Measurements from ENCODE around the gene COG8.

The COG8 gene, protein sequence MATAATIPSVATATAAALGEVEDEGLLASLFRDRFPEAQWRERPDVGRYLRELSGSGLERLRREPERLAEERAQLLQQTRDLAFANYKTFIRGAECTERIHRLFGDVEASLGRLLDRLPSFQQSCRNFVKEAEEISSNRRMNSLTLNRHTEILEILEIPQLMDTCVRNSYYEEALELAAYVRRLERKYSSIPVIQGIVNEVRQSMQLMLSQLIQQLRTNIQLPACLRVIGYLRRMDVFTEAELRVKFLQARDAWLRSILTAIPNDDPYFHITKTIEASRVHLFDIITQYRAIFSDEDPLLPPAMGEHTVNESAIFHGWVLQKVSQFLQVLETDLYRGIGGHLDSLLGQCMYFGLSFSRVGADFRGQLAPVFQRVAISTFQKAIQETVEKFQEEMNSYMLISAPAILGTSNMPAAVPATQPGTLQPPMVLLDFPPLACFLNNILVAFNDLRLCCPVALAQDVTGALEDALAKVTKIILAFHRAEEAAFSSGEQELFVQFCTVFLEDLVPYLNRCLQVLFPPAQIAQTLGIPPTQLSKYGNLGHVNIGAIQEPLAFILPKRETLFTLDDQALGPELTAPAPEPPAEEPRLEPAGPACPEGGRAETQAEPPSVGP

DNA sequence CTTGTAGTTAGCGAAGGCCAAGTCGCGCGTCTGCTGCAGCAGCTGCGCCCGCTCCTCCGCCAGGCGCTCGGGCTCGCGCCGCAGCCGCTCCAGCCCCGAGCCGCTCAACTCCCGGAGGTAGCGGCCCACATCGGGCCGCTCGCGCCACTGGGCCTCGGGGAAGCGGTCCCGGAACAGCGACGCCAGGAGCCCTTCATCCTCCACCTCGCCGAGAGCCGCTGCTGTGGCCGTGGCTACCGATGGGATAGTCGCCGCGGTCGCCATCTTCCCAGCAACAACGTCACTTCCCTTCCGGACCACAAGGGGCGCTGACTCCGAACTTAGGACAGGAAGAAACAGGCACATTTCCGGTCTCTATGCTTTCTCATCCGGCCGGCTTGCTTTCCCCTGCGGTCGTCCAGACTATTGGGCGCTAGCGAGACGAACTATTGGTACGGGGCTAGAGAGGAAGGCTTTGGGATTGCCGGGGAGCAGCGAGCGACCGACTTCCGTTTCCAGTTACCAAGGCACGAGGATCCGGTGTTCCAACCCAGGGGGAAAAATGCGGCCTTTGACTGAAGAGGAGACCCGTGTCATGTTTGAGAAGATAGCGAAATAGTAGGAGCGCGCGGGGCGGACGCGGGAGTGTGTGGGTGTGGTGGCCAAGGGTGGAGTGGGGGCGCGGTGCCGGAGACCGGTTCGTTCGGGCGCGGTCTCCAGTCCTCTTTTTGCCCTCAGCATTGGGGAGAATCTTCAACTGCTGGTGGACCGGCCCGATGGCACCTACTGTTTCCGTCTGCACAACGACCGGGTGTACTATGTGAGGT lies at the start of gene COG8, which contains the start of gene NIP7:
COG8 (minus strand) TSS at position 276 of the 806 bp plus-strand sequence; CDS start at position 264, 12 bp downstream.
NIP7 (plus strand) TSS at position 484 of the 806 bp plus-strand sequence; CDS start at position 542, 58 bp downstream.
- Mint-ChIP-seq H3K4me3 (peak within 1 kb of the TSS; percentile 97 to 99 (median 98)), H3K4me1 (peaks cover 32% of the 10 kb centered on the region), H3K27ac (peak within 1 kb of the TSS; percentile 87 to 93 (median 93)), H3K9me3 (no peaks in the 10 kb centered on the region), H3K27me3 (ENCODE audit: low read depth) (no peaks in the 10 kb centered on the region), H3K36me3 (ENCODE audit: low read depth) (peaks cover 49% of the 10 kb centered on the region)
- TF ChIP-seq, protein P1, sequence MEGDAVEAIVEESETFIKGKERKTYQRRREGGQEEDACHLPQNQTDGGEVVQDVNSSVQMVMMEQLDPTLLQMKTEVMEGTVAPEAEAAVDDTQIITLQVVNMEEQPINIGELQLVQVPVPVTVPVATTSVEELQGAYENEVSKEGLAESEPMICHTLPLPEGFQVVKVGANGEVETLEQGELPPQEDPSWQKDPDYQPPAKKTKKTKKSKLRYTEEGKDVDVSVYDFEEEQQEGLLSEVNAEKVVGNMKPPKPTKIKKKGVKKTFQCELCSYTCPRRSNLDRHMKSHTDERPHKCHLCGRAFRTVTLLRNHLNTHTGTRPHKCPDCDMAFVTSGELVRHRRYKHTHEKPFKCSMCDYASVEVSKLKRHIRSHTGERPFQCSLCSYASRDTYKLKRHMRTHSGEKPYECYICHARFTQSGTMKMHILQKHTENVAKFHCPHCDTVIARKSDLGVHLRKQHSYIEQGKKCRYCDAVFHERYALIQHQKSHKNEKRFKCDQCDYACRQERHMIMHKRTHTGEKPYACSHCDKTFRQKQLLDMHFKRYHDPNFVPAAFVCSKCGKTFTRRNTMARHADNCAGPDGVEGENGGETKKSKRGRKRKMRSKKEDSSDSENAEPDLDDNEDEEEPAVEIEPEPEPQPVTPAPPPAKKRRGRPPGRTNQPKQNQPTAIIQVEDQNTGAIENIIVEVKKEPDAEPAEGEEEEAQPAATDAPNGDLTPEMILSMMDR (IDR thresholded peaks at IDR 0.05; ENCODE audit: unreplicated experiment in 3 of 3) = peak; percentile 84 to 90 (median 85)

DNA sequence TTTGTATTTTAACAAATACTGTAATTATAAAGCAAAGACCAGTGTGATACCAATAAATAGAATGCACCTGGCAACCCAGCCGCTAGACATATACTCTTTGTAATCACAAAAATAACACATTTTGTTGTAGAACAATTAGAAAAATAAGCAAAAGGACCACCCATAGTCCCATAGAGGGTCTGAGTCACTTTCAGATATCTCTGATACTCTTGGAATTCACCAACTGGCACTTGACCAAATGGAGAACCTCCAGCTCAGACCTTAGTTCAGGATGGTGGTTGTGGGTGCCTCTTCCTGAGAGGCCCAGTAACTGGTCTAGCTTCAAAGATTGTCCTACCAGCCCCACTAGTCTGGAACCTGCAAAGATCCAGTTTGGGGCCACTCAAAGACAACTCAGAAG lies 47.2 kb upstream of the COG8 start:
- Mint-ChIP-seq H3K27ac (peak overlapping the region in 2 of 3 experiments; percentile 37 to 96), H3K4me1 (peaks cover 9% of the 10 kb centered on the region), H3K27me3 (ENCODE audit: low read depth) (no peaks in the 10 kb centered on the region), H3K9me3 (no peaks in the 10 kb centered on the region), H3K4me3 (peak overlapping the region; percentile 95 to 99 (median 98)), H3K36me3 (ENCODE audit: low read depth) (peaks cover 24% of the 10 kb centered on the region)
- TF ChIP-seq, protein P1 (IDR thresholded peaks at IDR 0.05; ENCODE audit: unreplicated experiment in 3 of 3) = no peak

DNA sequence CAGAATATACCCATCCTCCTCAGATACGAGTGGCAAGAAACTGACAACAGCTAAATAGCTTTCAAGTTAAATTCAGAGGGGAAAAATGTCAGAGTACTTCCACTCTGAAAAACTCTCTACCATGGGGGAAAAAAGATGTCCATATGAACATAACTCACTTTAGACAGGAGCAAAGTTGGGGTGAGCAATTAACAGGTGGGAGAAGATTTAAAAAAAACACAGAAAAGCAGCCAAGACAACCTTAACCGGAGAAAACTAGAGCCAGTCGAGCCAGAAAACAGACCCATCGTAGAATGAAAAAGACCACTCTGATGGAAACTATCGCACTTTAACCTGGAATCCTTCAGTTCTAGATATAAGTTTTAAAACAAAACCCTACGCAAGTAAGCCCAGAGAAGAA lies 45.6 kb upstream of the COG8 start:
- no peaks in the 10 kb centered on the region for H3K9me3 Mint-ChIP-seq
- H3K27ac Mint-ChIP-seq = peak overlapping the region; percentile 77 to 93 (median 92)
- H3K27me3 Mint-ChIP-seq (ENCODE audit: low read depth) = no peaks in the 10 kb centered on the region
- H3K4me1 Mint-ChIP-seq = peaks cover 9% of the 10 kb centered on the region
- H3K4me3 Mint-ChIP-seq = peak overlapping the region; percentile 83 to 96 (median 91)
- TF ChIP-seq, protein P1 (IDR thresholded peaks at IDR 0.05; ENCODE audit: unreplicated experiment in 3 of 3) = no peak
- peaks cover 30% of the 10 kb centered on the region for H3K36me3 Mint-ChIP-seq (ENCODE audit: low read depth)

DNA sequence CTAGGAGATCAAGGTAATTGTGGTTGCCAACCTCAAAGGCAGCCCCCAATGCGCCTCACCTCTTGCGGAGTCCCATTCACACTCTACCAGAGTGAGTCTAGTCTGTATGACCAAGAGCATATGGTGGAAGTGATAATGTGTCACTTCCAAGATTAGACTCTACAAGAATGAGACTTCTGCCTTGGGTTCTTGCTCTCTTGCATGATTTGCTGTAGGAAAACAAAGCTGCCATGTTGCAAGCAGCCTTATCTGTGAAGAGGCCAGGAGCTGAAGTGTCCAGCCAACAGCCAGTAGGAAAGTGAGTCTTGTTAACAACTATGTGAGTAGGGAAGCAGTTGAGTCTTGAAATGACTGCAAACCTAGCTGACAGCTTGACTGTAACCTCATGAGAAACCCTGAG lies 43.1 kb upstream of the COG8 start:
- Mint-ChIP-seq H3K4me1 (peaks cover 9% of the 10 kb centered on the region), H3K27ac (no peak overlapping the region), H3K4me3 (peak overlapping the region; percentile 37 to 67 (median 46)), H3K27me3 (ENCODE audit: low read depth) (no peaks in the 10 kb centered on the region), H3K9me3 (no peaks in the 10 kb centered on the region), H3K36me3 (ENCODE audit: low read depth) (peaks cover 53% of the 10 kb centered on the region)
- TF ChIP-seq, protein P1 (IDR thresholded peaks at IDR 0.05; ENCODE audit: unreplicated experiment in 3 of 3) = no peak

DNA sequence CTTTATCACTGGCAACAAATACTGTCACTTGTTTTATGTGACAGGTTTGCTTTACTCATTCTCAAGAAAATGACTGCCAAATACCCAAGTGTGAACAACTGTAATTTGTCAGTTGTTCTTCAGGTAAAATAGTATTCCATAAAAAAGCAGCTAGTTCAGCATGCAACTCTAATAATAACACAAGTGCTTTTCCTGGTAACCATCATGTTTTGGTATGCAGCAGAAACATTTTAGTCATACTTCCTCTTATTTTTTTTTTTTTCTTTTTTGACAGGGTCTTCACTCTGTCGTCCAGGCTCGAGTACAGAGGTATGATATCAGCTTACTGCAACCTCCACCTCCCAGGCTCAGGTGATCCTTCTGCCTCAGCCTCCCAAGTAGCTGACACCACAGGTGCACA lies 41.9 kb upstream of the COG8 start:
- Mint-ChIP-seq H3K9me3 (no peaks in the 10 kb centered on the region), H3K27me3 (ENCODE audit: low read depth) (no peaks in the 10 kb centered on the region), H3K36me3 (ENCODE audit: low read depth) (peaks cover 59% of the 10 kb centered on the region), H3K27ac (no peak overlapping the region), H3K4me3 (no peak overlapping the region), H3K4me1 (peaks cover 9% of the 10 kb centered on the region)
- TF ChIP-seq, protein P1 (IDR thresholded peaks at IDR 0.05; ENCODE audit: unreplicated experiment in 3 of 3) = no peak
